Smooth muscle cell of the brain vasculature (primary cell): ENCODE data around the gene MSANTD1.

ENCODE experiments used
- DNase-seq: peaks from one replicate; pipeline ENCODE4 v3.0.0-alpha.2; 2012; ENCODE audit warnings: low read depth, low spot score

Gene MSANTD1

DNA sequence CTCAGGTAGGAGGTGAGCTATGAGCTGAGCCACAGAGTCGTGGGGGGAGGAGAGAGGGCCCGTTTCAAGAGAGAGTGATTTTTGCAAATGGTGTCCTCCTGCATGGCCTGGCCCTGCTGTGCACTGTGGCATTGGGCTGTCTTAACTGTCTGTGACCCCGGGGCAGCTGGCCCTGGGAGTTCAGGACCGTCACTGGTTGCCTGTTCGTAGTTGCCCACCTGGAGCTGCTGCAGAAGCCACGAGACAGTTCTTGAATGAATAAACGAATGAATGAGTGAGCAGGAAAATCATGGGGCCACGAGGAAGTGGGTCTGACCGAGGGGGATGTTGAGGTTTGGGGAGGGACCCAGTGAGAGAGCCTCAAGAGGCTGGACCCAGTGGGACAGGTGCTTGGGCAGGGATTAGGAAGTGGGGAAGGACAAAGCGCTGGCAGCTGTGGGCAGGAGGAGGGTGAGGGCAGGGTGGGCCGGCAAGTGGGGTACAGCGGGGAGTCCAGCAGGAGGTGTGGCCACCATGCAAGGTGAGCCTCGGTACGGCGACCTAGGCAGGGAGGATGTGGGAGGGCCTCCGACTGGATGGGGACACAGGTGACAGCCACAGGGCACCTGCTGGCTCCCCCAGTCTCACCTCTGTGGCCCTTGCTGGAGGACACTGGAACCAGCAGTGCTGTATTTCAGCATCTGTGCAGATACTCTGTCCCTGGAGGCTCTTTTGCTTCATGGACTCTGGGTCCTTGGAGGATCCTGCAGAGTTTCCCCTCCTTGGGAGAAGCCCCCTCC lies 54.0 kb downstream of the MSANTD1 start:
- no peak for DNase-seq

DNA sequence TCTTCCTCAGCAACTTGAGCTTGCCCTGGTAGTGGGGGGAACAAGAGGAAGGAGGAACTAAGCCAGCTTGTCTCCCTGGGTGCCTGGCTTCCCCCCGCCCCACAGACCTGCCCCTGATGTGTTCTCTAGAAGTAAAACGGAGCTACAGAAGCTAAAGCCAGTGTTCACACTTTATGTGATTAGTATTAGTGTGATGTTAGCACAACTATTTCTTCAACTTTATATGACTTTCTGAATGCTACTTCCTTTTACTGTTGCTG lies 54.5 kb downstream of the MSANTD1 start:
- DNase-seq: no peak

DNA sequence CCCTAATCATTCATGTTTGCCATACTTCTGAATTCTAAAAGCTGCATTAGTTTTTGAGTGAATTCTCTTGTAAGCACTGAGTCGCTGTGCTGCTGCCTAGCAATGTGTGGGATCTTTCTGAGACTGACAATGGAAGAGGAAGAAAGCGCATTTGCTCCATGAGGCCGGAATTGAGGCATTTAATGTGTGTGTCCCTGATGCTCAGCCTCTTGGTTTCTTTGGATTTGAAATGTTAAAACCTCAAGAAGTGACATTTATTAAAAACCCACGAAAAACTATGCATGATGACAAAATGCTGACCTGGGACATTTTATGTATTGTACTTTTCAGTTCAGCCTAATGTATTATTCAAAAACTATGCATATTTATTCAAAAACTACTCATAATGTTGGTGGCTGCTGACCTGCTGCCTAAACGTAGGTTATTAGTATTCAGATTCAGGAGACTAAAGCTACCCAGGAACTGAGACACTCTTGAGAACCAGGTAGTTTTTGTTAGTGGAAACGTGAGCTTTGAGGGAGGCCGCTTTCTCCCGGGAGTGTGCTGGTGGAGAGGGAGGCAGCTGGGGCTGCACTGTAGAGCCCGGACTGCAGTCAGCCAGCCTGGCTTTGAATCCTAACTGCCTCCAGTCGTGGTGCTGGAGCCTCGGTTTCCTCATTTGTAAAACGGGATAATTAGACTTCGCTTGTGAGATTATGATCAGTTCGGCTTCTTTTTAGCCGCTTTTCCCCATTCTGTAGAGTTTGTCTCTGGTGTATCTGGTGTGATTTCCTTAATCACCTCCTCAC lies 55.2 kb downstream of the MSANTD1 start:
- DNase-seq: no peak

DNA sequence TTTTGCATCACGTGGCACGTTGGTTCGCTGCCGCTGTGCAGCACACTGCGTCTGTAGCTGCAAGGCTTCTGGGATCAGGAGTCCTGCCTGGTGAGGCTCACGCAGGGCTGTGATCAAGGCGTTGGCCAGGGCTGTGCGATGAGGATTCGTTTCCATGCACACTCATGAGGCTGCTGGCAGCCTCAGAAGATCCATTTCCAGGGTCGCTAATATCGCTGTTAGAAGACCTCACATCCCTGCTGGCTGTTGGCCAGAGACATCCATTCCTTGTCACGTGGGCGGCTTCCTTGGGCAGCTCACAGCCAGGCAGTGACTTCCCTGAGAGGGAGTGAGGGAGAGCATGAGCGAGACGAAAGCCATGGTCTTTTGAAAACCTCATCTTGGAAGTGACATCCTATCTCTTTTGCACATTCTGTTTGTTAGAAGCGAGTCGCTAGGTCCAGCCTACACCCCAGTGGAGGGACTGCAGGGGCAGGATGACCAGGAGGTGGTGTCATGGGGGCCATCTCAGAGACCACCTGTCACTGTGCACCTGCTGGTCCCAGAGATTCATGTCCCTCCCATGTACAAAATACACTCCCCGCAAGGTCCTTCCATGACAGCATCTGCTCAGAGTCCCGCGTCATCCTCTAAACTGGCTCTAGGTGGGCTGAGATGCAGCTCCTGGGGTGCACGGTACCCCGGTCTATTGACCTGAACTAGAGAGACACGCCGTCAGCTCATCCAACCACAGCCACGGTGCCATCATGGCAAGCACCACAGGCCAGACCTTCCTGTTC lies 56.1 kb downstream of the MSANTD1 start:
- no peak for DNase-seq

DNA sequence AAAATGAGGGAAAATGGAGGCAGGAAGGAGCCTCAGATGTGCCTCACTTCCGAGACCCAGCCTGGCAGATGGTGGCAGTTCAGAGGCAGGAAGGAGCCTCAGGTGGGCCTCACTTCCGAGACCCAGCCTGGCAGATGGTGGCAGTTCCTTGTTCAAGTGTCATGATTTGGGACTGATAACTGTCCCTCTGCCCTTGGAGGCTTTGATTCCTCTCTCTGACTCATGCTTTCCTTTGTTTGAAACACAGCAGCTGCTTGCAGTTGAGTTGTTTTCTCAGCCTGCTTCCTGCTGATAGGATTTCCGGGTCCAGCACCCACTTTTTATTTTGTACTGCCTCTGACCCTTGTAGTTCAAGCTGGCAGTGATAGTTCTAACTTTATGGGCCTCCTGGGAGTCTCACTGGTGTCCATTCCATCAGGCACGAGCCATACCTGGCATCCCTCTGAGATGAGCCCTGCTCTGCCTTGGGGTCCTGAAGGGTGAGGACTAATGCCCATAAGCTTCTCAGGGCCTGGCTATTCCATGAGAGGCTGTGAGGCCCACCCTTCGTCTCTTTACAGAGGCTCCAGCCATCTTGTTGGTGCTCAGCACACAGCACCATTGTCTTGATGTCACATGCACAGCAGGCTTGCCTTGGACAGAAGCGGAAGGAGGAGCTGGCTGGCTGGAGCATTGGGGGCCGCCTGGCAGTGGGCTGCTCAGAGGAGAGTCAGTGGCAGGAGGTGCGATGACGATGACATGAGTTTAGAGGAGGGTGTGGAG lies 56.8 kb downstream of the MSANTD1 start:
- DNase-seq: no peak
